ACHN (cell line): ENCODE data around the gene EI24.
A peak's percentile ranks its signal among the peaks of the same experiment; 100 is the strongest.
"Not testable (repeated sequence)": the region's sequence is repeated elsewhere in the genome, so short reads cannot be mapped to it uniquely, and the experiment has no call there.

ENCODE experiments used
- DNase-seq: peaks from one replicate; pipeline ENCODE4 v3.0.0-alpha.2; 2015
- in situ Hi-C: cut with HindIII; loops from 2 replicates; pipeline ENCODE4 v1.10.0; 2017; ENCODE audit warnings: low sequenced_read_pairs, low pct_ligation_motif_present, low pct_unique_long_range_greater_than_20kb

EI24 gene

GRCh38 chr11:125572916-125573315 lies 3.6 kb downstream of the EI24 start:
- DNase-seq = no peak
- in situ Hi-C loops = no loop called here

GRCh38 chr11:125577181-125577580 lies 7.9 kb downstream of the EI24 start:
- DNase-seq, in situ Hi-C loops: not testable (repeated sequence)

GRCh38 chr11:125578783-125579182 lies 9.5 kb downstream of the EI24 start:
- DNase-seq = no peak
- in situ Hi-C loops = no loop called here

- in situ Hi-C loops = no loop called here
- no peak for DNase-seq
These were observed 10.5 kb downstream of the EI24 start for GRCh38 chr11:125579811-125580210.

GRCh38 chr11:125583496-125583895 lies 14.2 kb downstream of the EI24 start:
- DNase-seq = no peak
- in situ Hi-C loops = no loop called here

GRCh38 chr11:125585487-125585886 lies 16.2 kb downstream of the EI24 start:
- no peak for DNase-seq
- in situ Hi-C loops = no loop called here

- in situ Hi-C loops = no loop called here
- DNase-seq = no peak
These were observed 17.3 kb downstream of the EI24 start for GRCh38 chr11:125586623-125587022.

GRCh38 chr11:125587480-125587879 lies 18.2 kb downstream of the EI24 start:
- DNase-seq = no peak
- in situ Hi-C loops = no loop called here

- DNase-seq = peak; percentile 28
- in situ Hi-C loops = no loop called here
These were observed 19.2 kb downstream of the EI24 start for GRCh38 chr11:125588505-125588904.

- in situ Hi-C loops = no loop called here
These were observed 22.5 kb downstream of the EI24 start for GRCh38 chr11:125591649-125592304.

GRCh38 chr11:125592305-125593113 lies 23.2 kb downstream of the EI24 start, which contains the start of gene STT3A:
TSS of gene STT3A (plus strand) at chr11:125592852. CDS start at chr11:125595916, 3,064 bp downstream.
- in situ Hi-C loops = no loop called here
- peak; percentile 100 for DNase-seq

More at GRCh38 chr11:125591649-125592304, 22.5 kb downstream of the EI24 start:
- peak; percentile 39 for DNase-seq

GRCh38 chr11:125593114-125593820 lies 24.0 kb downstream of the EI24 start:
- DNase-seq = peak; percentile 68
- in situ Hi-C loops = no loop called here

GRCh38 chr11:125594958-125595357 lies 25.7 kb downstream of the EI24 start:
- in situ Hi-C loops = no loop called here
- DNase-seq = no peak

- in situ Hi-C loops = no loop called here
- DNase-seq = no peak
These were observed 31.4 kb downstream of the EI24 start for GRCh38 chr11:125600663-125601062.

- in situ Hi-C loops = no loop called here
These were observed 33.9 kb downstream of the EI24 start for GRCh38 chr11:125603207-125603606.

GRCh38 chr11:125605417-125605816 lies 36.1 kb downstream of the EI24 start:
- in situ Hi-C loops = no loop called here
- no peak for DNase-seq

More at GRCh38 chr11:125603207-125603606, 33.9 kb downstream of the EI24 start:
- no peak for DNase-seq

- in situ Hi-C loops = no loop called here
- DNase-seq = no peak
These were observed 40.3 kb downstream of the EI24 start for GRCh38 chr11:125609545-125609944.

- in situ Hi-C loops = no loop called here
- DNase-seq = no peak
These were observed 49.1 kb downstream of the EI24 start for GRCh38 chr11:125618383-125618782.

GRCh38 chr11:125621995-125622394 lies 52.7 kb downstream of the EI24 start:
- peak; percentile 53 for DNase-seq
- in situ Hi-C loops = no loop called here
